ENCODE results near the gene NFATC2IP.

DNA sequence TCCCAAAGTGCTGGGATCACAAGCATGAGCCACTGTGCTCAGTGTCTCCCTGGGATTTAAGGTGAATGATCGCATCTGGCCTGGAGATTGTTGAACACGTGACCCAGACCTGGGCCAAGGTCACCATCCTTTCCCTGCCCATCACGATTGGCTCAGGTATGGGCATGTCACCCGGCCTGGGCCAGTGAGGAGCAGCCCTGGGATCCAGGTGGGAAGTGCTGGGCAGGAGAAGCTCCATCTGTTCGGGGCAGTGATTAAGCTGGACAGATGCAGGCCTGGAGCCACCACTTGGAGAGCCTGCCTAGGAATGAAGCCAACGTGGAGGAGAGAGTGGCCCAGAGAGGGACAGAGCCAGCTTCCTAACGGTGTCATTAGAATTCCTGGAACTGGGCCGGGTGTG, 41.0 kb downstream of the NFATC2IP start:
- TF ChIP-seq, protein P1, sequence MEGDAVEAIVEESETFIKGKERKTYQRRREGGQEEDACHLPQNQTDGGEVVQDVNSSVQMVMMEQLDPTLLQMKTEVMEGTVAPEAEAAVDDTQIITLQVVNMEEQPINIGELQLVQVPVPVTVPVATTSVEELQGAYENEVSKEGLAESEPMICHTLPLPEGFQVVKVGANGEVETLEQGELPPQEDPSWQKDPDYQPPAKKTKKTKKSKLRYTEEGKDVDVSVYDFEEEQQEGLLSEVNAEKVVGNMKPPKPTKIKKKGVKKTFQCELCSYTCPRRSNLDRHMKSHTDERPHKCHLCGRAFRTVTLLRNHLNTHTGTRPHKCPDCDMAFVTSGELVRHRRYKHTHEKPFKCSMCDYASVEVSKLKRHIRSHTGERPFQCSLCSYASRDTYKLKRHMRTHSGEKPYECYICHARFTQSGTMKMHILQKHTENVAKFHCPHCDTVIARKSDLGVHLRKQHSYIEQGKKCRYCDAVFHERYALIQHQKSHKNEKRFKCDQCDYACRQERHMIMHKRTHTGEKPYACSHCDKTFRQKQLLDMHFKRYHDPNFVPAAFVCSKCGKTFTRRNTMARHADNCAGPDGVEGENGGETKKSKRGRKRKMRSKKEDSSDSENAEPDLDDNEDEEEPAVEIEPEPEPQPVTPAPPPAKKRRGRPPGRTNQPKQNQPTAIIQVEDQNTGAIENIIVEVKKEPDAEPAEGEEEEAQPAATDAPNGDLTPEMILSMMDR (IDR thresholded peaks at IDR 0.05) = no peak
- no peak for TF ChIP-seq POLR2A (IDR thresholded peaks at IDR 0.05)

Data from body of pancreas (tissue), 4 donors.